H9 (cell line): Measurements from ENCODE around the gene GRK3. TPM values are rescaled to one million over a fixed set of nuclear protein-coding genes. Genes with fewer than 3 reads are reported as not detected.

Experiments used
- DNase-seq: peaks from one replicate; pipeline ENCODE4 v3.0.0-alpha.2; 2017
- H2AFZ ChIP-seq: one replicate; pipeline ENCODE4 v1.6.1; 2013; ENCODE audit warnings: mild to moderate bottlenecking, low read length, control low read depth, moderate library complexity
- H2AK5ac ChIP-seq: 2 replicates; pipeline ENCODE4 v1.6.1; 2013; ENCODE audit warnings: low read length, control low read depth, mixed read lengths; ENCODE audit not compliant: insufficient read length
- H2BK120ac ChIP-seq: one replicate; pipeline ENCODE4 v1.6.1; 2013; ENCODE audit warnings: low read depth, mild to moderate bottlenecking, low read length, control low read depth, inconsistent platforms; ENCODE audit not compliant: poor library complexity, severe bottlenecking
- H2BK12ac ChIP-seq: 2 replicates; pipeline ENCODE4 v1.6.1; 2013; ENCODE audit warnings: low read length, control low read depth, mixed read lengths, low read depth; ENCODE audit not compliant: insufficient read length
- H2BK15ac ChIP-seq: 2 replicates; pipeline ENCODE4 v1.6.1; 2013; ENCODE audit warnings: low read depth, low read length, control low read depth
- H2BK20ac ChIP-seq: one replicate; pipeline ENCODE4 v1.6.1; 2013; ENCODE audit warnings: low read depth, mild to moderate bottlenecking, low read length, control low read depth, inconsistent platforms; ENCODE audit not compliant: poor library complexity, severe bottlenecking
- H2BK5ac ChIP-seq: 2 replicates; pipeline ENCODE4 v1.6.1; 2013; ENCODE audit warnings: low read length, control low read depth, mixed read lengths; ENCODE audit not compliant: insufficient read length
- H3K14ac ChIP-seq: 2 replicates; pipeline ENCODE4 v1.6.1; 2013; ENCODE audit warnings: low read length, control low read depth; ENCODE audit not compliant: insufficient read depth
- H3K18ac ChIP-seq: 2 replicates; pipeline ENCODE4 v1.6.1; 2013; ENCODE audit warnings: low read depth, mild to moderate bottlenecking, mixed read lengths, low read length, control low read depth; ENCODE audit not compliant: insufficient read length
- H3K23ac ChIP-seq: 2 replicates; pipeline ENCODE4 v1.6.1; 2013; ENCODE audit warnings: low read length, control low read depth, mixed read lengths, low read depth; ENCODE audit not compliant: insufficient read length
- H3K23me2 ChIP-seq: 2 replicates; pipeline ENCODE4 v1.6.1; 2013; ENCODE audit warnings: low read depth, mild to moderate bottlenecking, mixed read lengths, low read length, control low read depth; ENCODE audit not compliant: insufficient read length, poor library complexity, severe bottlenecking
- H3K27ac ChIP-seq: 2 replicates; pipeline ENCODE4 v1.5.1; 2013; ENCODE audit warnings: low read length, control low read depth, mixed read lengths, low read depth; ENCODE audit not compliant: insufficient read length
- H3K27me3 ChIP-seq: 2 replicates; pipeline ENCODE4 v1.6.1; 2013; ENCODE audit warnings: low read length, control low read depth, inconsistent platforms; ENCODE audit not compliant: insufficient read depth
- H3K4ac ChIP-seq: 2 replicates; pipeline ENCODE4 v1.6.1; 2013; ENCODE audit warnings: low read depth, mild to moderate bottlenecking, control low read depth, inconsistent platforms, low read length, moderate library complexity
- H3K4me1 ChIP-seq: 2 replicates; pipeline ENCODE4 v1.6.1; 2013; ENCODE audit warnings: low read length, control low read depth, inconsistent platforms; ENCODE audit not compliant: insufficient read depth
- H3K4me2 ChIP-seq: 2 replicates; pipeline ENCODE4 v1.6.1; 2013; ENCODE audit warnings: low read length, control low read depth, mixed read lengths; ENCODE audit not compliant: insufficient read length, insufficient read depth
- H3K56ac ChIP-seq: 2 replicates; pipeline ENCODE4 v1.6.1; 2013; ENCODE audit warnings: low read depth, mild to moderate bottlenecking, mixed read lengths, low read length, control low read depth; ENCODE audit not compliant: insufficient read length
- H3K79me1 ChIP-seq: 2 replicates; pipeline ENCODE4 v1.6.1; 2013; ENCODE audit warnings: low read depth, mild to moderate bottlenecking, moderate library complexity, low read length, control low read depth, inconsistent platforms; ENCODE audit not compliant: insufficient read depth, poor library complexity, severe bottlenecking
- H3K79me2 ChIP-seq: 2 replicates; pipeline ENCODE4 v1.6.1; 2013; ENCODE audit warnings: low read length, control low read depth, inconsistent platforms; ENCODE audit not compliant: insufficient read depth
- H3K9ac ChIP-seq: 2 replicates; pipeline ENCODE4 v1.6.1; 2013; ENCODE audit warnings: low read length, control low read depth, mixed read lengths; ENCODE audit not compliant: insufficient read length; ENCODE audit errors: extremely low read depth
- H3K9me3 ChIP-seq: one replicate; pipeline ENCODE4 v1.6.1; 2013; ENCODE audit warnings: low read depth, low read length, inconsistent platforms; ENCODE audit not compliant: control insufficient read depth
- H3T11ph ChIP-seq: one replicate; pipeline ENCODE4 v1.6.1; 2013; ENCODE audit warnings: mild to moderate bottlenecking, low read length, control low read depth, inconsistent platforms
- H4K20me1 ChIP-seq: one replicate; pipeline ENCODE4 v1.6.1; 2013; ENCODE audit not compliant: control insufficient read depth, insufficient read length, insufficient read depth
- H4K5ac ChIP-seq: 2 replicates; pipeline ENCODE4 v1.6.1; 2013; ENCODE audit warnings: low read depth, mild to moderate bottlenecking, mixed read lengths, low read length, control low read depth; ENCODE audit not compliant: insufficient read length
- H4K8ac ChIP-seq: replicated peaks from 2 replicates; pipeline ENCODE4 v1.6.1; 2013; ENCODE audit warnings: low read length, control low read depth, mixed read lengths, low read depth; ENCODE audit not compliant: insufficient read length
- H4K91ac ChIP-seq: 2 replicates; pipeline ENCODE4 v1.6.1; 2013; ENCODE audit warnings: low read depth, mild to moderate bottlenecking, moderate library complexity, mixed read lengths, low read length, control low read depth; ENCODE audit not compliant: insufficient read length
- H3K27ac Mint-ChIP-seq, 3 experiments: 2 replicates in 2 of 3; 3 replicates in 1 of 3; pipeline ENCODE4 v1.8.0; 2020 to 2021; ENCODE audit warnings: mixed read lengths in 3 of 3, mild to moderate bottlenecking in 1 of 3, moderate library complexity in 1 of 3
- H3K27me3 Mint-ChIP-seq: 2 replicates; pipeline ENCODE4 v1.8.0; 2021; ENCODE audit warnings: low read depth, mild to moderate bottlenecking, moderate library complexity, mixed read lengths
- H3K36me3 Mint-ChIP-seq, 3 experiments: 2 replicates in 2 of 3; 3 replicates in 1 of 3; pipeline ENCODE4 v1.8.0; 2020 to 2021; ENCODE audit warnings: low read depth in 3 of 3, mixed read lengths in 3 of 3; ENCODE audit not compliant: insufficient read depth in 1 of 3
- H3K4me1 Mint-ChIP-seq, 2 experiments: 2 replicates each; pipeline ENCODE4 v1.8.0; 2020; ENCODE audit warnings: mixed read lengths in 2 of 2
- H3K4me3 Mint-ChIP-seq, 2 experiments: 2 replicates in 1 of 2; 3 replicates in 1 of 2; pipeline ENCODE4 v1.8.0; 2020 to 2021; ENCODE audit warnings: mild to moderate bottlenecking in 2 of 2, mixed read lengths in 2 of 2, moderate library complexity in 1 of 2
- H3K9me3 Mint-ChIP-seq, 2 experiments: 2 replicates in 1 of 2; 3 replicates in 1 of 2; pipeline ENCODE4 v1.8.0; 2020; ENCODE audit warnings: mild to moderate bottlenecking in 2 of 2, mixed read lengths in 2 of 2, moderate library complexity in 1 of 2
- WGBS: extraction: QIAGEN DNeasy Blood & Tissue Kit; methylation state at CpG from one replicate; pipeline ENCODE4 v1.1.7; 2013; ENCODE audit warnings: missing lambda C conversion rate, low lambda C conversion rate, mixed read lengths; ENCODE audit not compliant: insufficient read length; ENCODE audit errors: extremely low coverage; 5-methylcytosine and 5-hydroxymethylcytosine counted together
- total RNA-seq: library from RNA; stranded (reverse); gene quantifications from 2 replicates; pipeline ENCODE4 v1.2.1, GENCODE V29; 2021
- TF ChIP-seq, protein P1 (sequence below): fragments of 200-600 bp; sonication (generic); conservative IDR thresholded peaks from 3 replicates; pipeline ENCODE4 v1.8.0; 2021; ENCODE audit warnings: antibody characterized with exemption, mild to moderate bottlenecking

Gene GRK3
- total RNA-seq, 1 experiment from 2014 or later: 23.9 TPM

DNA sequence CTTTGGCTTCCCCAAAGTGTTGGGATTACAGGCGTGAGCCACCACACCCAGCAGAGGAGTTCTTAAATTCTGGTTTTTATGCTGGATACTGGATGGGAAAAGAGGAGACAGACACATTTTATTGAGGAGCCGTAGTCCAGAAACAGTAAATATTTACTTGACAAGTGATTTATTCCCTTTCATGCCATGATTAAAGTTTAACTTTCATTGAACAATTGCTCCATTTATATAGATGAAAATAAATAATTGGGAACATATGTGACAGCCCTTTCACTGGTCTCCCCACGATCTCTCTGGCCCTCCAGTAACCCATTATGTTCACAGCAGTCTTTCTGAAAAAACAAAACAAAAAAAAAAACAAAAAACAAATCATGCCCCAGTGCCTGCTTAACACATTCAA lies 19.3 kb upstream of the GRK3 start:
- H3K56ac ChIP-seq: no peak overlapping the region
- Mint-ChIP-seq H3K4me3 (no peak overlapping the region), H3K9me3 (no peaks in the 10 kb centered on the region), H3K27ac (no peak overlapping the region), H3K27me3 (peaks cover 6% of the 10 kb centered on the region), H3K4me1 (peaks cover 15% of the 10 kb centered on the region in 2 experiments), H3K36me3 (no peaks in the 10 kb centered on the region)
- no peak overlapping the region for H3K4me2 ChIP-seq
- no peaks in the 10 kb centered on the region for H3K79me1 ChIP-seq
- no peaks in the 10 kb centered on the region for H3K9me3 ChIP-seq
- no peak overlapping the region for H2AFZ ChIP-seq
- H3T11ph ChIP-seq: no peak overlapping the region
- H4K8ac ChIP-seq: no peak overlapping the region
- H4K5ac ChIP-seq: no peak overlapping the region
- no peak overlapping the region for H2BK120ac ChIP-seq
- no peaks in the 10 kb centered on the region for H3K23me2 ChIP-seq
- no peak overlapping the region for H3K23ac ChIP-seq
- no peaks in the 10 kb centered on the region; the same call in 1 of the 2 replicates for H3K27me3 ChIP-seq
- no peak overlapping the region for H2BK5ac ChIP-seq
- no peak overlapping the region for H2BK12ac ChIP-seq
- H3K79me2 ChIP-seq: no peaks in the 10 kb centered on the region
- H3K4ac ChIP-seq: no peak overlapping the region
- H2BK15ac ChIP-seq: no peak overlapping the region
- TF ChIP-seq, protein P1, sequence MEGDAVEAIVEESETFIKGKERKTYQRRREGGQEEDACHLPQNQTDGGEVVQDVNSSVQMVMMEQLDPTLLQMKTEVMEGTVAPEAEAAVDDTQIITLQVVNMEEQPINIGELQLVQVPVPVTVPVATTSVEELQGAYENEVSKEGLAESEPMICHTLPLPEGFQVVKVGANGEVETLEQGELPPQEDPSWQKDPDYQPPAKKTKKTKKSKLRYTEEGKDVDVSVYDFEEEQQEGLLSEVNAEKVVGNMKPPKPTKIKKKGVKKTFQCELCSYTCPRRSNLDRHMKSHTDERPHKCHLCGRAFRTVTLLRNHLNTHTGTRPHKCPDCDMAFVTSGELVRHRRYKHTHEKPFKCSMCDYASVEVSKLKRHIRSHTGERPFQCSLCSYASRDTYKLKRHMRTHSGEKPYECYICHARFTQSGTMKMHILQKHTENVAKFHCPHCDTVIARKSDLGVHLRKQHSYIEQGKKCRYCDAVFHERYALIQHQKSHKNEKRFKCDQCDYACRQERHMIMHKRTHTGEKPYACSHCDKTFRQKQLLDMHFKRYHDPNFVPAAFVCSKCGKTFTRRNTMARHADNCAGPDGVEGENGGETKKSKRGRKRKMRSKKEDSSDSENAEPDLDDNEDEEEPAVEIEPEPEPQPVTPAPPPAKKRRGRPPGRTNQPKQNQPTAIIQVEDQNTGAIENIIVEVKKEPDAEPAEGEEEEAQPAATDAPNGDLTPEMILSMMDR: no peak
- H4K20me1 ChIP-seq: no peaks in the 10 kb centered on the region
- no peak overlapping the region for H3K27ac ChIP-seq
- no peak overlapping the region for H2BK20ac ChIP-seq
- no peak for DNase-seq
- no peak overlapping the region for H3K9ac ChIP-seq
- no peak overlapping the region for H3K14ac ChIP-seq
- no CpG with 5 or more reads among the region's 3 CpGs for WGBS
- H3K18ac ChIP-seq: no peak overlapping the region
- H4K91ac ChIP-seq: no peak overlapping the region
- H2AK5ac ChIP-seq: no peak overlapping the region
- H3K4me1 ChIP-seq: no peaks in the 10 kb centered on the region
